Chondrocyte (in vitro differentiated cells): ENCODE measurements around the gene TSTD1. TPM values are rescaled to one million over a fixed set of nuclear protein-coding genes. Genes with fewer than 3 reads are reported as not detected.

Source experiments
- DNase-seq: peaks from one replicate; pipeline ENCODE4 v3.0.0; 2021; ENCODE audit warnings: mixed read lengths, low spot score
- H3K27ac Mint-ChIP-seq: one replicate; pipeline ENCODE4 v1.8.0; 2021; ENCODE audit warnings: mild to moderate bottlenecking, moderate library complexity, mixed read lengths; ENCODE audit not compliant: unreplicated experiment
- H3K27me3 Mint-ChIP-seq: 2 replicates; pipeline ENCODE4 v1.8.0; 2021; ENCODE audit warnings: low read depth, mixed read lengths
- H3K36me3 Mint-ChIP-seq: 2 replicates; pipeline ENCODE4 v1.8.0; 2021; ENCODE audit warnings: low read depth, mixed read lengths
- H3K4me1 Mint-ChIP-seq: 2 replicates; pipeline ENCODE4 v1.8.0; 2021; ENCODE audit warnings: low read depth, mild to moderate bottlenecking, mixed read lengths
- H3K4me3 Mint-ChIP-seq: one replicate; pipeline ENCODE4 v1.8.0; 2021; ENCODE audit warnings: mild to moderate bottlenecking, moderate library complexity, mixed read lengths; ENCODE audit not compliant: unreplicated experiment
- H3K9me3 Mint-ChIP-seq: 2 replicates; pipeline ENCODE4 v1.8.0; 2021; ENCODE audit warnings: low read depth, mixed read lengths
- total RNA-seq: library from RNA; stranded (reverse); gene quantifications from 3 replicates; pipeline ENCODE4 v1.2.1, GENCODE V29; 2021
- TF ChIP-seq, protein P1 (sequence below): fragments of 200-600 bp; sonication (generic); IDR thresholded peaks from 2 replicates; pipeline ENCODE4 v1.5.0; 2021; ENCODE audit warnings: antibody characterized with exemption, mild to moderate bottlenecking, moderate library complexity

TSTD1 gene
- total RNA-seq, 1 donor from 2014 or later, result not detected

DNA sequence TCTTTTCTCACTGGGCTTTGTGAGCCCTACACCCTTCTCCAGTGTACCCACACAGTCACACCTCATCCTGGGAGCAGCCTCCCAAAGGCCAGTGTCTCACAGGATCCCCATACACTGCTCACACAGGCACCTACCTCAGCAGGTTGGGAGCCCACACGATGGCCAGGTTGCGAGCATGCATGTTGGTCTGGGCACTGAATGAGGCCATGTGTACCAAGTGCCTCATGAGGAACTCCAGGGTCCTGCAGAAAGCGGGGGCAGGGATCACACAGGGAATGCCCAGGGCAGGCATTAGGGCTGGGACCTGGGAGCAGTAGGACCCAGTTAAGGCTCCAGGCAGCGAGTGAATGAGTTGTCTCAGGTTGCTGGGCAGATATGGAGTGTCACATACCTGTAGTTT is 15.5 kb upstream of the TSTD1 start:
- H3K36me3 Mint-ChIP-seq, result no peaks in the 10 kb centered on the region
- TF ChIP-seq, protein P1, sequence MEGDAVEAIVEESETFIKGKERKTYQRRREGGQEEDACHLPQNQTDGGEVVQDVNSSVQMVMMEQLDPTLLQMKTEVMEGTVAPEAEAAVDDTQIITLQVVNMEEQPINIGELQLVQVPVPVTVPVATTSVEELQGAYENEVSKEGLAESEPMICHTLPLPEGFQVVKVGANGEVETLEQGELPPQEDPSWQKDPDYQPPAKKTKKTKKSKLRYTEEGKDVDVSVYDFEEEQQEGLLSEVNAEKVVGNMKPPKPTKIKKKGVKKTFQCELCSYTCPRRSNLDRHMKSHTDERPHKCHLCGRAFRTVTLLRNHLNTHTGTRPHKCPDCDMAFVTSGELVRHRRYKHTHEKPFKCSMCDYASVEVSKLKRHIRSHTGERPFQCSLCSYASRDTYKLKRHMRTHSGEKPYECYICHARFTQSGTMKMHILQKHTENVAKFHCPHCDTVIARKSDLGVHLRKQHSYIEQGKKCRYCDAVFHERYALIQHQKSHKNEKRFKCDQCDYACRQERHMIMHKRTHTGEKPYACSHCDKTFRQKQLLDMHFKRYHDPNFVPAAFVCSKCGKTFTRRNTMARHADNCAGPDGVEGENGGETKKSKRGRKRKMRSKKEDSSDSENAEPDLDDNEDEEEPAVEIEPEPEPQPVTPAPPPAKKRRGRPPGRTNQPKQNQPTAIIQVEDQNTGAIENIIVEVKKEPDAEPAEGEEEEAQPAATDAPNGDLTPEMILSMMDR, result no peak
- no peaks in the 10 kb centered on the region for H3K4me1 Mint-ChIP-seq
- no peak overlapping the region for H3K4me3 Mint-ChIP-seq
- DNase-seq, result no peak
- peaks cover 1% of the 10 kb centered on the region for H3K9me3 Mint-ChIP-seq
- no peak overlapping the region for H3K27ac Mint-ChIP-seq
- no peaks in the 10 kb centered on the region for H3K27me3 Mint-ChIP-seq

DNA sequence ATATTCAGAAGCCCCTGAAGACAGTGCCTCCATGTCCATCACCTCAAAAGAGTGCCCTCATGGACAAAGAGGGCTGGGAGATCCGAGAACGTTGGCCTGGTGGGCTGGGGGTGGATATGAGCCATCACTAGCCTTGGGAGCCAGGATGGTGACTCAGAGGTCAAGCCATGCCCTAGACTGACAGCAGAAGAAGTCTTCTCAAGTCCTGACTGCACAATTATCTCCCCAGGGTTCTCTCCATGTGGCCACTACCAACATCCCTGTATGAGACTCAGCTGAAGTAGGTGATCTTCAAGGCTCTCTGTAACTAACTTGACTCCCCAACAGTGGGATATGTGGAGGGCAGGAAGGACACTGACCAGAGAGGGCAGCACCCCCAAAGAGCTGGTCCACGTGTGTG is 14.1 kb upstream of the TSTD1 start:
- no peak overlapping the region for H3K27ac Mint-ChIP-seq
- no peaks in the 10 kb centered on the region for H3K4me1 Mint-ChIP-seq
- H3K9me3 Mint-ChIP-seq, result peaks cover 13% of the 10 kb centered on the region
- TF ChIP-seq, protein P1, result no peak
- peaks cover 5% of the 10 kb centered on the region for H3K36me3 Mint-ChIP-seq
- no peak overlapping the region for H3K4me3 Mint-ChIP-seq
- no peaks in the 10 kb centered on the region for H3K27me3 Mint-ChIP-seq
- DNase-seq, result no peak

DNA sequence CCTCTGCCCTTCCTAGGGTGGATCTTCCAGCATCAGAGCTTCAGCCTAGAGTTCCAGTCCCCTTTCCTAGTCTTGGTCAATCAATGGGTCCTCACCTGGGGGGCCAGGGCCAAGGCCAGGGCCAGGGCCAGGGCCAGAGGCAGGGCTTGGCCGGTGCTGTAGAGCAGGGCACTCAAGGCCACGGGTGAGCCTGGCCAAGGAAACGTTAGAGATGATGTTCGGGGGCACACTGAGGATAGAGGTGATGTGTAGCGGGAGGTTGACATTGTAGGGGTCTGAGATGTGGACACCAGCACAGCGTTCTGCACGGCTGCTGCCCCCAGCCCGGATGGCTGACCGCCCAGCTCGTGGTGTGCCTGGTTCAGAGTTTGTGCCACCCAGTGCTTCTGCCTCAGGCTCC is 12.5 kb upstream of the TSTD1 start:
- Mint-ChIP-seq H3K27me3 (no peaks in the 10 kb centered on the region), H3K36me3 (peaks cover 9% of the 10 kb centered on the region), H3K4me1 (peaks cover 7% of the 10 kb centered on the region), H3K9me3 (peaks cover 25% of the 10 kb centered on the region), H3K27ac (no peak overlapping the region), H3K4me3 (no peak overlapping the region)
- TF ChIP-seq, protein P1, result no peak
- no peak for DNase-seq

DNA sequence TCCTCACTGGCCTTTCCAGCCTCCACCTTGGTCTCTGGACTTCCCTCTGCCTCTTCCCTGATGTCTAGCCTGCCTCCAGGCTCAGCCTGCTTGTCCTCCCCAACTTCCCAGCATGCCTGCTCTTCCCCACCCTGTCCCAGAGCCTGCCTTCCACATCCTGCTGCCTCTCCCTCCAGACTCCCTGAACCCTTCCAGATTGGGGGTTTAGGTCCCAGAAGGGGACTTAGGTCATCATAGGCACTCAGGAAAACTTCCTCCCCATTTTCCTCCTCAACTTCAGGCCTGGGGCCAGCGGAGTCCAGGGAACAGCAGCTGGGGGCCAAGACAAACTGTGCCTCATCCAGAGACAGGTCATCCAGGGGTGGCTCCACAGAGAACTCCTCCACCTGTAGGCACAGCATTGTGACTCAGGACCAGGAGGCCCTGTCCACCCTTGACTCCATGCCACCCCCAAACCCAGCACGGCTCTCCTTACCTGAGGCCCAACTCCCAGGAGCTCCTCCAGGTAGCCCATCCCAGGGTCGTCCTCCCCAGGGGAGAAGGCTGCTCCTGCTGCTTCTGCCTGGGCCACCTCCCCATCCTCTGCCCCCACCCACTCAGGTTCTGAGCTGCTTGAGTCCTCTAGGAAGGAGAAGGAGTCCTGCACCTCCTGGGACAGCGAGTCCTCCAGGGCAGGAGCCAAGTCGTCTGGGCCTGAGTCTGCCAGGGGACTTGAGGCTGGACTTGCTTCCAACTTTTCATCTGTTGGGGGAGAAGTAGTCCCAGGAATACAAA is 10.4 kb upstream of the TSTD1 start:
- Mint-ChIP-seq H3K36me3 (peaks cover 9% of the 10 kb centered on the region), H3K27ac (no peak overlapping the region), H3K9me3 (peaks cover 25% of the 10 kb centered on the region), H3K4me3 (no peak overlapping the region), H3K27me3 (no peaks in the 10 kb centered on the region), H3K4me1 (peaks cover 20% of the 10 kb centered on the region)
- TF ChIP-seq, protein P1, result no peak
- DNase-seq, result no peak

DNA sequence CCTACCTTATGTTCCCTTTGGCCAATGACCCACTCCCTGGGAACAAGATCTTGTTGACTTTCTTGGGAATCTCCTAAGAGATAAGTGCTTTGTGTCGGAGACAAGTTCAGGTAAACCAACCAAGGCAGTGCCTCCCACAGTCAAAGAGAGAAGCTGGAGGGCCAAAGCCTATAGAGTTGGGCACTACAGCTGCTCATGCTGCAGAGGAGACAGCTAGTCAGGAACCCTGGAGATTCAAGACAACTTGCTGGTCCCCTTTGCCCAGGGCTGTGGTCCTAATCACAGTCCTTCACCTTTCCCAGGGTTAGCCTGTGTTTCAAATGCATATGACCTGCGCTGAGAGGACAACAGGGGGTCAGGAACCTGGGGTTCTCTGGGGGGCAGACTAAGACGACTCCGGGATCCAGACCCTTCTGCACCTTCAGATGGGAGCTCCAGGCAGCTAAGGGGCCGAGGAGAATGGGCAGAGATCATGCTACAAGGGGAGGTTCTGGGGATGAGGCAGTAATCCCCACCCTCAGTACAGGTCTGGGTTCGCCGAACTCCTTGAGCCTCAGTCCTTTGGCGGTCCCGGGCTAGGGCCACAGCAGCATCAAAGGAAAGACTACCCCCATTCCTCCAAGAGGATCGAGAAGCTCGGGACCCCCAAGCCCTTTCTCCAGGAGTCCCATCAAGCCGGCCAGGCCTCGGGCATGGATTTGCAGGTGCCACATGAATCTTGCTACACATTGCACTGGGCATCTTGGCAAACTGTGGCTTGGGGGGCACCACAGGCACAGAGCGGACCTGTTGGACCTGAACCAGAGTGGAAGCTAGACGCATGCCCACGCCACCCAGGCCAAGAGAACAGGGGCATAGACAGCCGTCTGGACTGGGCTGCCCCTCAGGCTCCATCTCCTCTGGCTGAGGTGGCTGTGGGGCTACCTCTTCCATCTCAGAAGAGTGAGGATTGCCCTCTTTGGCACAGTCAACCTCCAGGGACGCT is 9.0 kb upstream of the TSTD1 start:
- DNase-seq, result no peak
- TF ChIP-seq, protein P1, result no peak
- H3K9me3 Mint-ChIP-seq, result peaks cover 25% of the 10 kb centered on the region
- H3K4me1 Mint-ChIP-seq, result peaks cover 22% of the 10 kb centered on the region
- H3K27me3 Mint-ChIP-seq, result no peaks in the 10 kb centered on the region
- no peak overlapping the region for H3K4me3 Mint-ChIP-seq
- H3K27ac Mint-ChIP-seq, result no peak overlapping the region
- peaks cover 11% of the 10 kb centered on the region for H3K36me3 Mint-ChIP-seq
